ENCODE measurements around the gene EIF4B.
A peak's percentile ranks its signal among the peaks of the same experiment; 100 is the strongest.

The EIF4B gene

DNA sequence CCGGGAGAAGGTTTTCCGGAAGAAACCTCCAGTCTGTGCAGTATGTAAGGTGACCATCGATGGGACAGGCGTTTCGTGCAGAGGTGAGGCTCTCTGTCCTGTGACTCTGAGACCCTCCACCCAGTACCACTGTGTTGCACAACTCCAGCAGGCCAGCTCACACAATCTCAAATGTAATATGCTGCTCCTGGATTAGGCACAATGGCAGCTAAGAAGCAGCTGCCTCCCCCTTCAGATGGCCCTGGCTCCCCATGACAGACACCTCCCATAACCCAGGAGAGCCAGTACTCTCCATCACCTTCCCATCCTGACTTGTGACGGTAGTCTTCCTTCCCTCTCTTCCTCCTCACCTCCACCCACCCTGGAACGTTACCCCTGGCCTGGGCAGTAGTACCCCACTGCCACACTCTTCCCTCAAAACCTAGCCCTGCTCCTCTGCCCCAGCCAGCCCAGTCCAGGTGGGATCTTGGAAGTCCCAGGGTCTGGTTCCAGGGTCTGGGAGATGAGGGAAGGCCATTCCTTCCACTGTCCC lies 45.7 kb downstream of the EIF4B start:
- Histone ChIP-seq H3K18ac (ENCODE audit: low read length) (no peak overlapping the region), H2BK5ac (ENCODE audit: low read length) (no peak overlapping the region), H3K4me3 (ENCODE audit: low read length) (no peak overlapping the region), H2BK15ac (replicated peaks; ENCODE audit: low read depth) (no peak overlapping the region), H3K27me3 (ENCODE audit: insufficient read depth, low read length, poor library complexity) (no peaks in the 10 kb centered on the region), H3K9ac (ENCODE audit: low read length) (peak overlapping the region; percentile 18), H2BK120ac (ENCODE audit: low read depth, low read length) (no peak overlapping the region), H3K79me2 (ENCODE audit: control insufficient read depth, insufficient read depth, low read length) (peaks cover 20% of the 10 kb centered on the region), H3K4me1 (ENCODE audit: control insufficient read depth, low read depth, low read length) (peaks cover 32% of the 10 kb centered on the region), H3K36me3 (ENCODE audit: control insufficient read depth, insufficient read depth, low read length) (no peaks in the 10 kb centered on the region), H3K56ac (ENCODE audit: low read length) (peak overlapping the region; percentile 95), H3K79me1 (ENCODE audit: low read length) (peaks cover 17% of the 10 kb centered on the region), H3K4me2 (ENCODE audit: low read length) (no peak overlapping the region), H2AK5ac (ENCODE audit: low read length) (no peak overlapping the region), H3K23ac (ENCODE audit: low read length) (no peak overlapping the region), H3K4ac (ENCODE audit: low read depth, low read length) (no peak overlapping the region), H4K5ac (ENCODE audit: low read length) (no peak overlapping the region), H4K8ac (ENCODE audit: low read depth, low read length) (no peak overlapping the region), H3K27ac (ENCODE audit: low read depth, low read length) (no peak overlapping the region)
- no CpG with 5 or more reads among the region's 7 CpGs for WGBS (ENCODE audit: extremely low coverage, insufficient coverage, low lambda C conversion rate)
- no peak for DNase-seq

DNA sequence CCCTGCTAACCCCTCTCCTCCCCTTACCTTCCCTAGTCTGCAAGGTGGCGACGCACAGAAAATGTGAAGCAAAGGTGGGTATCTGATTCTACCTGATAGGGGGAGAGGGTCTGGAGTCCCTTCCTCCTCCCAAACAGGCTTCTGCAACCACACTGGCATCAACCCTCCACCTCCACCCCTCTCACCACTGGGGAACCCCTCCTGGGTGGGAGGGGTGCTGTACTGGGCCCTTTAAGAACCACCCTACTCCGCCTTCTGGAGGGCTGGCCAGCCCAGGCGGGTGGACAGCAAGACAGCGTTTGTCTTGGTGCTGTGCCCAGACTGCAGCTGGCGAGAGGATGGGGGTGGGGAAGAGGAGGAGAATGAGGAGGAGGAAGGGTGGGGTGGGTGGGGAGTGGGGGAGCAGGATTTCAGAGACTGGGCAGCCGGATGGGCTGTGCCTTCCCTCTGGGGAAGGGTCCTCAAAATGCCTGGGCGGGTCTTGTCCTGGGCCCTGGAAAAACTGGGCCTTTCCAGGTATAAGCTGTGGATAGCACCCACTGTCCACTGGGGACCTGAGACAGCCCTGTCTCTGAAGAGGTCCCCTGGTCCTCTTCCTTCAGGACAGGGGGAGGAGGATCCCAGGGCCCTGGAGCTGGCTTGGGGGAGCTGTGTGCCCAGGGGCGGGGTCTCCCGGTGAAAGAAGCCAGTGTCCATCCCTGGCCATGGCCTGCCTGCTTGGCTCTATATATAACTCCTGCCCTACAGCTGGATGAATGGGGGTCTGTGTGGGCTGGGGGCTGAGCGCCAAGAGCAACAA lies 46.4 kb downstream of the EIF4B start:
- no peak overlapping the region for H2BK15ac ChIP-seq (replicated peaks; ENCODE audit: low read depth)
- H3K56ac ChIP-seq (ENCODE audit: low read length) = peak overlapping the region; percentile 52
- H3K27me3 ChIP-seq (ENCODE audit: insufficient read depth, low read length, poor library complexity) = no peaks in the 10 kb centered on the region
- no peaks in the 10 kb centered on the region for H3K36me3 ChIP-seq (ENCODE audit: control insufficient read depth, insufficient read depth, low read length)
- H3K9ac ChIP-seq (ENCODE audit: low read length) = no peak overlapping the region
- no peak overlapping the region for H4K8ac ChIP-seq (ENCODE audit: low read depth, low read length)
- H2BK120ac ChIP-seq (ENCODE audit: low read depth, low read length) = no peak overlapping the region
- no peak for DNase-seq
- H3K4ac ChIP-seq (ENCODE audit: low read depth, low read length) = no peak overlapping the region
- H3K79me1 ChIP-seq (ENCODE audit: low read length) = peaks cover 17% of the 10 kb centered on the region
- no peak overlapping the region for H4K5ac ChIP-seq (ENCODE audit: low read length)
- no peak overlapping the region for H2AK5ac ChIP-seq (ENCODE audit: low read length)
- no CpG with 5 or more reads among the region's 11 CpGs for WGBS (ENCODE audit: extremely low coverage, insufficient coverage, low lambda C conversion rate)
- H3K23ac ChIP-seq (ENCODE audit: low read length) = no peak overlapping the region
- H3K79me2 ChIP-seq (ENCODE audit: control insufficient read depth, insufficient read depth, low read length) = peaks cover 20% of the 10 kb centered on the region
- no peak overlapping the region for H3K4me2 ChIP-seq (ENCODE audit: low read length)
- H3K18ac ChIP-seq (ENCODE audit: low read length) = no peak overlapping the region
- no peak overlapping the region for H3K27ac ChIP-seq (ENCODE audit: low read depth, low read length)
- peaks cover 32% of the 10 kb centered on the region for H3K4me1 ChIP-seq (ENCODE audit: control insufficient read depth, low read depth, low read length)
- no peak overlapping the region for H3K4me3 ChIP-seq (ENCODE audit: low read length)
- H2BK5ac ChIP-seq (ENCODE audit: low read length) = no peak overlapping the region

DNA sequence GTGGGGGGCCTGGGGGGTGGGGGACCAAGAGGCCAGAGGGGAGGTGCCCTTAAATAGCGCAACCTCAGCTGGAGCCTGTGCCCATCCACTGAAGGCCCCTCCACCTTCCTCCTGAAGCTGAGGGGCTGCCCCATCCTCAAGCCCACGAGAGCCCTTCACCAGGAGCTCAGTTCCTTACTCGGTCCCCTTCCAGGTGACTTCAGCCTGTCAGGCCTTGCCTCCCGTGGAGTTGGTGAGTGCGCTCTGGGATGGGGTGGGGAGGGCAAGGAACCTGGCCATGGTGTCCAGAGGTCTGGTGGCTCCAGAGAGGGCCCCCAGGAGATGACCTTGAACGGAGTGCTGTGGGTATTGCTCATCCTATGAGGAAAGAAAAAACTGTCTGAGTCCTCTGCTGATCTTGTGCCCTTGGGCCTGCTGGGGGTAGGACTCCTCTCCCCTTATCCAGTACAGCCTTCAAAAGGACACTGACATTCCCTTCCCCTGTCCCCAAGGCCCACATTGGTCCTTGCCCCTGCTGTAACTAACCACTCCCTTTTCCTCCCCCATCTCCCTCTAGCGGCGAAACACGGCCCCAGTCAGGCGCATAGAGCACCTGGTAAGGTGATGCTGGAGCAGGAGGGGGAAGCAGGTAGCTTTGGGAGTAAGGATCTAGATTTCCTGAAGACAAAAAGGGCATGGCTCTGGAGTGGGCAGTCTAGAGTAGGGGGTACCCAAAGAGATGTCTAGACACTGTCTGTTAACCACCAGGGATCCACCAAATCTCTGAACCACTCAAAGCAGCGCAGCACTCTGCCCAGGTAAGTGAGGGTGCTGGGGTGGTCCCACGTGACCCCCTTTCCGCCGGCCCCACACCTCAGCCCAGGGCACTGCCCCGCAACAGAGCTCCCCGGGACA lies 47.2 kb downstream of the EIF4B start:
- peak; percentile 93 for DNase-seq
- peaks cover 27% of the 10 kb centered on the region for H3K4me1 ChIP-seq (ENCODE audit: control insufficient read depth, low read depth, low read length)
- H2AK5ac ChIP-seq (ENCODE audit: low read length) = peak overlapping the region; percentile 36
- H3K4me3 ChIP-seq (ENCODE audit: low read length) = peak overlapping the region; percentile 60
- H2BK15ac ChIP-seq (replicated peaks; ENCODE audit: low read depth) = no peak overlapping the region
- H3K4me2 ChIP-seq (ENCODE audit: low read length) = peak overlapping the region; percentile 83
- H4K8ac ChIP-seq (ENCODE audit: low read depth, low read length) = no peak overlapping the region
- H4K5ac ChIP-seq (ENCODE audit: low read length) = no peak overlapping the region
- no peaks in the 10 kb centered on the region for H3K36me3 ChIP-seq (ENCODE audit: control insufficient read depth, insufficient read depth, low read length)
- no peak overlapping the region for H2BK120ac ChIP-seq (ENCODE audit: low read depth, low read length)
- H3K27me3 ChIP-seq (ENCODE audit: insufficient read depth, low read length, poor library complexity) = no peaks in the 10 kb centered on the region
- no peak overlapping the region for H3K18ac ChIP-seq (ENCODE audit: low read length)
- H3K27ac ChIP-seq (ENCODE audit: low read depth, low read length) = no peak overlapping the region
- H3K79me2 ChIP-seq (ENCODE audit: control insufficient read depth, insufficient read depth, low read length) = peaks cover 20% of the 10 kb centered on the region
- no peak overlapping the region for H2BK5ac ChIP-seq (ENCODE audit: low read length)
- H3K23ac ChIP-seq (ENCODE audit: low read length) = no peak overlapping the region
- peak overlapping the region; percentile 78 for H3K9ac ChIP-seq (ENCODE audit: low read length)
- no peak overlapping the region for H3K4ac ChIP-seq (ENCODE audit: low read depth, low read length)
- WGBS (ENCODE audit: extremely low coverage, insufficient coverage, low lambda C conversion rate) = no CpG with 5 or more reads among the region's 16 CpGs
- peaks cover 17% of the 10 kb centered on the region for H3K79me1 ChIP-seq (ENCODE audit: low read length)
- H3K56ac ChIP-seq (ENCODE audit: low read length) = peak overlapping the region; percentile 95

DNA sequence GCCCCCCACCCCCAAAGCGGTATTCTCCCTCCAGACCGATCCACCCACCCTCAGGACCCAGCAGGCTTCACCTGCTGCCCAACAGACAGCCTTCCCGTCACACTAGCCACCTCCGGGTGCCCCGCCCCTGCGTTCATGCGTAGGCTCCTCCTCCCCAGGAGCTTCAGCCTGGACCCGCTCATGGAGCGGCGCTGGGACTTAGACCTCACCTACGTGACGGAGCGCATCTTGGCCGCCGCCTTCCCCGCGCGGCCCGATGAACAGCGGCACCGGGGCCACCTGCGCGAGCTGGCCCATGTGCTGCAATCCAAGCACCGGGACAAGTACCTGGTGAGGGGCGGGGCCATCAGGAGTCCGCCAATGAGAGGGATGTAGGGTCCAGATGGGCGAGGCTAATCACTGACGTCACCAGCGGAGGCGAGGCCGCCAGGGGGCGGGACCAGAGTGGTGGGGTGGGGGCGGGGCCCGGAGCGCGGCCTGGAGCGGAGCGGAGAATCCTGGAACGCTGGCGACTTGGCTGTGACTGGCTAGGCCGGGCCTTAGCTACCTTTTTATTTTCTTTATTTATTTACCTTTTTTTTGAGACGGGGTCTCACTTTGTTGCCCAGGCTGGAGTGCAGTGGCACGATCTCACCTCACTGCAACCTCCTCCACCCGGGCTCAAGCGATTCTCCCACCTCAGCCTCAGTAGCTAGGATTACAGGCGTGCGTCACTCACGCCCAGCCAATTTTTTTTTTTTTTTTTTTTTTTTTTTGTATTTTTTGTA lies 48.0 kb downstream of the EIF4B start:
- H4K8ac ChIP-seq (ENCODE audit: low read depth, low read length) = no peak overlapping the region
- H3K27ac ChIP-seq (ENCODE audit: low read depth, low read length) = peak overlapping the region; percentile 3
- H3K18ac ChIP-seq (ENCODE audit: low read length) = no peak overlapping the region
- peaks cover 17% of the 10 kb centered on the region for H3K79me1 ChIP-seq (ENCODE audit: low read length)
- peak; percentile 98 for DNase-seq
- peak overlapping the region; percentile 95 for H3K56ac ChIP-seq (ENCODE audit: low read length)
- no peak overlapping the region for H2BK120ac ChIP-seq (ENCODE audit: low read depth, low read length)
- no CpG with 5 or more reads among the region's 48 CpGs for WGBS (ENCODE audit: extremely low coverage, insufficient coverage, low lambda C conversion rate)
- H3K4me1 ChIP-seq (ENCODE audit: control insufficient read depth, low read depth, low read length) = peaks cover 19% of the 10 kb centered on the region
- H3K23ac ChIP-seq (ENCODE audit: low read length) = no peak overlapping the region
- H2AK5ac ChIP-seq (ENCODE audit: low read length) = no peak overlapping the region
- no peak overlapping the region for H2BK15ac ChIP-seq (replicated peaks; ENCODE audit: low read depth)
- peak overlapping the region; percentile 92 for H2BK5ac ChIP-seq (ENCODE audit: low read length)
- H3K27me3 ChIP-seq (ENCODE audit: insufficient read depth, low read length, poor library complexity) = no peaks in the 10 kb centered on the region
- H3K4me3 ChIP-seq (ENCODE audit: low read length) = peak overlapping the region; percentile 60
- no peaks in the 10 kb centered on the region for H3K36me3 ChIP-seq (ENCODE audit: control insufficient read depth, insufficient read depth, low read length)
- no peak overlapping the region for H4K5ac ChIP-seq (ENCODE audit: low read length)
- no peak overlapping the region for H3K4ac ChIP-seq (ENCODE audit: low read depth, low read length)
- H3K79me2 ChIP-seq (ENCODE audit: control insufficient read depth, insufficient read depth, low read length) = peaks cover 20% of the 10 kb centered on the region
- H3K9ac ChIP-seq (ENCODE audit: low read length) = peak overlapping the region; percentile 78
- H3K4me2 ChIP-seq (ENCODE audit: low read length) = peak overlapping the region; percentile 83

DNA sequence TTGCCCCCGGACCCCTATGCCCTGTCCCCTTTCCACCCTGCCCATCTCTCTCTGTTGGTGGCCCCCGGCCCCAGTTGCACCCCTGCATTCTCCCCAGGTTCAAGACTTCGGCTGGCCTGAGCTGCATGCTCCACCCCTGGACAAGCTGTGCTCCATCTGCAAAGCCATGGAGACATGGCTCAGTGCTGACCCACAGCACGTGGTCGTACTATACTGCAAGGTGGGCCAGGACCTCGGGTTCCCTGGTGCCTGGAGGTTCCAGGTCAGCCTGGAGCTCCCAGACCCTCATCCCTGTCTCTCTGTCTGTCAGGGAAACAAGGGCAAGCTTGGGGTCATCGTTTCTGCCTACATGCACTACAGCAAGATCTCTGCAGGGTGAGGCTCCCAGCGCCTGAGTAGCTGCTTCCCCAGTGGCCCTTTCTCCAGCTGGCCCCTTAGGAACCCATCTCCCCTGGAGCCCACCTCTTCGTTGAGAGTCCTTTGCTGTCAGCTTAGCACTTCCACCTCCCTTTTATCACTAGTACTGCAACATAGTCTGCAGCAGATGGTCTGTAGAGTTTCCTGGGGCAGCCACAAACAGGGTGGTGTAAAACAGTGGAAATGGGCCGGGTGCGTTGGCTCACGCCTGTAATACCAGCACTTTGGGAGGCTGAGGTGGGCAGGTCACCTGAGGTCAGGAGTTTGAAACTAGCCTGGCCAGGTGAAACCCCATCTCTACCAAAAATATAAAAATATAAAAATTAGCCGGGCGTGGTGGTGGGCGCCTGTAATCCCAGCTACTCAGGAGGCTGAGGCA lies 49.4 kb downstream of the EIF4B start:
- WGBS (ENCODE audit: extremely low coverage, insufficient coverage, low lambda C conversion rate) = no CpG with 5 or more reads among the region's 15 CpGs
- no peak overlapping the region for H2BK5ac ChIP-seq (ENCODE audit: low read length)
- no peak overlapping the region for H4K5ac ChIP-seq (ENCODE audit: low read length)
- H3K27me3 ChIP-seq (ENCODE audit: insufficient read depth, low read length, poor library complexity) = no peaks in the 10 kb centered on the region
- H3K4me2 ChIP-seq (ENCODE audit: low read length) = no peak overlapping the region
- no peak overlapping the region for H3K27ac ChIP-seq (ENCODE audit: low read depth, low read length)
- peaks cover 15% of the 10 kb centered on the region for H3K4me1 ChIP-seq (ENCODE audit: control insufficient read depth, low read depth, low read length)
- no peak overlapping the region for H4K8ac ChIP-seq (ENCODE audit: low read depth, low read length)
- no peak for DNase-seq
- H2BK15ac ChIP-seq (replicated peaks; ENCODE audit: low read depth) = no peak overlapping the region
- H3K4me3 ChIP-seq (ENCODE audit: low read length) = no peak overlapping the region
- H2BK120ac ChIP-seq (ENCODE audit: low read depth, low read length) = no peak overlapping the region
- no peaks in the 10 kb centered on the region for H3K36me3 ChIP-seq (ENCODE audit: control insufficient read depth, insufficient read depth, low read length)
- H3K23ac ChIP-seq (ENCODE audit: low read length) = no peak overlapping the region
- no peak overlapping the region for H2AK5ac ChIP-seq (ENCODE audit: low read length)
- H3K79me1 ChIP-seq (ENCODE audit: low read length) = peaks cover 17% of the 10 kb centered on the region
- H3K56ac ChIP-seq (ENCODE audit: low read length) = peak overlapping the region; percentile 17
- peaks cover 15% of the 10 kb centered on the region for H3K79me2 ChIP-seq (ENCODE audit: control insufficient read depth, insufficient read depth, low read length)
- H3K9ac ChIP-seq (ENCODE audit: low read length) = no peak overlapping the region
- H3K4ac ChIP-seq (ENCODE audit: low read depth, low read length) = no peak overlapping the region
- no peak overlapping the region for H3K18ac ChIP-seq (ENCODE audit: low read length)
